GM04503 (cell line): Measurements from ENCODE around the gene STEAP2.
"Not testable (repeated sequence)": the region's sequence is repeated elsewhere in the genome, so short reads cannot be mapped to it uniquely, and the experiment has no call there.

Experiments
- DNase-seq: peaks from one replicate; pipeline ENCODE4 v3.0.0-alpha.2; 2012; ENCODE audit warnings: low read depth

STEAP2 gene

GRCh38 chr7:90211391-90212148 lies at the start of gene STEAP2:
TSS of gene STEAP2 (plus strand) at chr7:90211740. CDS start at chr7:90225083, 13,343 bp downstream.
- peak; percentile 64 for DNase-seq

DNA sequence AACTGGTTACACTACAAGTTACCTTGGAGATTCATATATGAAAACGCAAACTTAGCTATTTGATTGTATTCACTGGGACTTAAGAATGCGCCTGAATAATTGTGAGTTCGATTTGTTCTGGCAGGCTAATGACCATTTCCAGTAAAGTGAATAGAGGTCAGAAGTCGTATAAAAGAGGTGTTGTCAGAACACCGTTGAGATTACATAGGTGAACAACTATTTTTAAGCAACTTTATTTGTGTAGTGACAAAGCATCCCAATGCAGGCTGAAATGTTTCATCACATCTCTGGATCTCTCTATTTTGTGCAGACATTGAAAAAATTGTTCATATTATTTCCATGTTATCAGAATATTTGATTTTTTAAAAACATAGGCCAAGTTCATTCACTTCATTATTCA lies 48.0 kb upstream of the STEAP2 start:
- no peak for DNase-seq

- no peak for DNase-seq
Measured at GRCh38 chr7:90165724-90166123, 45.8 kb upstream of the STEAP2 start.

- no peak for DNase-seq
Measured at GRCh38 chr7:90166153-90166552, 45.4 kb upstream of the STEAP2 start.

DNA sequence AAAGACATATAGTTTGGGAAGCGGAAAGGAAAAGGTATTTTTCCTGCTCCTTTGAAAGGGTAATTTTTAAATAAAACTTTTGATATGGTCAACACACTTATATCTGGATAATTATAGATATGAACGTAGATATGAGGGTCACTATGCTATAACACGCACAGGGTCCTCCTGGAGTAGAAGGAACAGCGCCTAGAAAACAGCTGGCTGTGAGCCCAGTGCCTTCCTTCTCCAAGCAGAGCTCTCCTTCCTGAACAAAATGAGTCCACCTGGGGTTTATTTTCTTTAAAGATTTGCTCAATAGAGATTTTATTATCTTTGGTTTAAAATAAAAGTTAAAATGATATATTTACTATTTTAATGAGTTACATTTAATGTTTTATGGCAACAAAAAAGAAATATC lies 44.2 kb upstream of the STEAP2 start:
- DNase-seq, result no peak

DNA sequence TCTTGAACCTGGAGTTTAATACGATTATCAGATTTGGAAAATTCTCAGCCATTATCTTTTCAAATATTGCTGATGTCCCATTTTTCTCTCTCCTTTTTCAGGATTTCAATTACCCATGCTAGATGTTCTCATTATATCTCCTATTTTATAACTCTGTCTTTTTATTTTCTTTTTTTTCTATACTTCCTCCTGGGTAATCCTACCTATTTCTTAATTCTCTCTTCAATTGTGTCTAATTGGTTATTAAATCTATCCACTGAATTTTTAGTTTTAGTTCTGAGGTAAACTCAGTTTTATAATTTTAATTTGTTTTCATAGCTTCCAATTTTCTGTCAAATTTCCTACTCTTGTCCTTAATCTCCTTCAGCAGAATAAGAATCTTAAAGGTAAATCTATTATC lies 41.6 kb upstream of the STEAP2 start:
- DNase-seq, result no peak

DNA sequence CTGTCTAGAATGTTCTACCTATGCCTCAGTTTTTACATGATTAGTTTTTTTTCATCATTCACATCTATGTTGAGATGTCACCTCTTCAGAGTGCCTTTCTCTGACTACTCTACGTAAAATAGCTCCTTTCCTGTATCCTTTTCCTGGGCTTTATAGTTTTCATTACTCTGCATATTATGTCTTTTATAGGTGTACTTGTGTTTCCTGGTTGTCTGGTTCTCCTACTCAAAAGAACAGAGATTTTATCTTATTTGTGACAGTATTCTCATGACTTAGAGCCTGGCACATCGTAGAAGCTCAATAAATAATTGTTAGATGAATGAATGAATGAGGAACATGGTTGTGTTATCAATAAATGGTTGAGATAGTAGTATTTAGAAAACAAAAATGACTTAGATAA lies 39.4 kb upstream of the STEAP2 start:
- no peak for DNase-seq

DNA sequence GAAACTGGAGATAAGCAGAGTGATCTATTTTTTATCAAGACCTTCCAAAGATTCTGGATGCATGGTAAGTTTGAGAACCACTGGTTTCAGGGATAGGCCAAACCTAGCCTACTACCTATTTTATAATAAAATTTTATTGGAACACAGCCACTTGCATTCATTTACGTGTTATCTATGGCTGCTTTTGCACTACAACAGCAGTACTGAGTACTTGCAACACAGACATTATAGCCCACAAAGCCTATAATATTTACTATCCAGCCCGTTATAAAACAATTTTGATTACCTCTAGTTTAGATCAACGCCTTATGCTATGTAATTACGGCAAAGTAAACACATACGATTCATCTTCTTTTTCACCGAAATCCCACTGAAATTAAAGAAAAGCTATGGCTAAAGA lies 38.9 kb upstream of the STEAP2 start:
- DNase-seq, result no peak

DNA sequence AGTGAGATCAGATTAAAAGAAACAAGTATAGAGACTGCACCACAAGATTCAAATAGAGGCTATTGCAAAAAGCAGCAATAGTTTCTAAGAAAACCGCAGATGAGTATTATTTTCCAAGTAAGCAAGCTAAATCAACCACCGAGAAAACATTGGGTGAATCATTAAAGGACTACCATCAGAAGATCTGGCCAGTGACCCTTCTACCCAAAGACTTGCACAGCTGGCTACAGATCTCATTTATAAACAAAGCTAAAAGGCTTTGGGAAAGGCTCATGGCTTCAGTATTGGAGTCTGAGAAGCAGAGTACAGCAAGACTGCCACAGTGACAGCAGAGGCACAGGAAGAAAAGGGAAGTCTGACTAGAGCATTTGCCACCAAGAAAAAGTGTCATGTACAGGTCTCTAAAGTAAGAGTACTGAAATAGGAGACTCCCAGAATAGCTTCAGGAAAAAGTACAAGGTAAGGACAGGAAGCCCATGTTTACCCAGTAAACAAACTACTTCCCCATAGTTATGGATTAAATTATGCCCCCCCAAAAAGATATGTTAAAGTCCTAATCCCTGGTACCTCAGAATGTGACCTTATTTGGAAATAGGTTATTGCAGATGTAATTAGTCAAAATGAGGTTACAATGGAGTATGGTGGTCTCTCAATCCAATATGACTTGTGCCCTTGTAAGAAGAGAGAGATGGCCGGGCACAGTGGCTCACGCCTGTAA lies 38.3 kb upstream of the STEAP2 start:
- DNase-seq, result no peak

- DNase-seq, result no peak
Measured at GRCh38 chr7:90175667-90176066, 35.9 kb upstream of the STEAP2 start.

- DNase-seq, result no peak
Measured at GRCh38 chr7:90176195-90176594, 35.3 kb upstream of the STEAP2 start.

DNA sequence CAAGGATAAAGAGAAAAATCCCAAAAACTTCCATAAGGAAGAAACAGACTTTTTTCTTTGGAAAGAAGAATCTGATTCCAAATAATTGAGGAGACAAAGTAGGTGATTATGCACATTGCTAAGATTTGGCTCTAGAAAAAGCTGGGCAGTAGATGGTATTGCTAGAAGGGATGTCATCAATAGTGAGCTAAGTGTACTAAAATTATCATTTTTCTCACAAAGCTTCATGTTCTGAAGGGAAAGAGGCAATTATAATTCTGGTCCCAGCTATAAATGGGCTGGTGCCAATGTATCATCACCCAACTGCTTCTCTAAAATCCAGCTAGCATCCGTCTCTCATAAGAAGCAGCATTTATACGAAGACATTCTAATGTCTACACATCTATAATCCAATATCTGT lies 33.4 kb upstream of the STEAP2 start:
- no peak for DNase-seq

- DNase-seq, result peak; percentile 82
Measured at GRCh38 chr7:90178679-90179278, 32.8 kb upstream of the STEAP2 start.

- DNase-seq, result no peak
Measured at GRCh38 chr7:90180011-90180585, 31.4 kb upstream of the STEAP2 start.

- DNase-seq, result no peak
Measured at GRCh38 chr7:90180649-90181048, 30.9 kb upstream of the STEAP2 start.

GRCh38 chr7:90181485-90181884 lies 30.1 kb upstream of the STEAP2 start:
- no peak for DNase-seq

GRCh38 chr7:90186290-90186689 lies 25.2 kb upstream of the STEAP2 start:
- not testable (repeated sequence) for DNase-seq

DNA sequence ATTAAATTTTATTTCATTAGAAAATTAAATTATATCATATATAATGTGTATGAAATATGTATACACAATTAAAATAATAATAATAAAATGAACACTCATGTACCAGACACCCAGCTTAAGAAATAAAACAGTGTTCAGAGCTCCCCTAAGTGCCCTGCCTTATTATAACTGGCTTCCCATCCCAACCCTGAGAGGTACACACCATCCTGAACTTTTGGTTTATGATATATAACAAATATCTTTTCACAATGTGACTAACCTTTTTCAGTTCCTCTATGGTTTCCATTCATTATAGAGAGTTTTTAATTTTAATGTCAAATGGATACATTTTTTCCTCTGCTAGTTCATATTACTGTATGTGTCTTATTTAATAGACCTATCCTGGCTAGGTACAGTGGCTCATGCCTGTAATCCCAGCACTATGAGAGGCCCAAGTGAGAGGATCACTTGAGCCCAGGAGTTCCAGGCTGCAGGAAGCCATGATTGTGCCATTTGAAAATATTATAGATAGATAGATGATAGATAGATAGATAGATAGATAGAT lies 24.0 kb upstream of the STEAP2 start:
- no peak for DNase-seq

- no peak for DNase-seq
Measured at GRCh38 chr7:90188281-90188680, 23.3 kb upstream of the STEAP2 start.

DNA sequence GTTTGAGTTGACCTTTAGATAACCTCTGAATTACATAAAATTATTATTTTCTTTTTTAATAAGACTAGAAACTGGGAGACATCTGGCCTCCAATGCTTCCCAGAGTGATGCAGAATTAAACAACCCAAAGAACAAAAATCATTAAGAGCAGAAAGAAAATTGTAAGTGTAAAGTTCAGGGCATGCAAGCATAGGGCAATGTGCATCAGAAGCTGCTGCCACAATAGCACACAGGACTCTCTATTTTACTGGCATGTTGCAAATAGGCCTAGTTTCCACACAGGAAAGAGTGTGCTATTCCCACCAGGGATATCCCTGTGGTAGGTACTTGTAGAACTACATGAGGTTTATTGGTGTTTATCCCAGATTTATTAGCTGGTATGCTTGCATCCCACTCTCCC lies 20.5 kb upstream of the STEAP2 start:
- DNase-seq, result no peak

GRCh38 chr7:90191648-90192047 lies 19.9 kb upstream of the STEAP2 start:
- DNase-seq, result no peak

DNA sequence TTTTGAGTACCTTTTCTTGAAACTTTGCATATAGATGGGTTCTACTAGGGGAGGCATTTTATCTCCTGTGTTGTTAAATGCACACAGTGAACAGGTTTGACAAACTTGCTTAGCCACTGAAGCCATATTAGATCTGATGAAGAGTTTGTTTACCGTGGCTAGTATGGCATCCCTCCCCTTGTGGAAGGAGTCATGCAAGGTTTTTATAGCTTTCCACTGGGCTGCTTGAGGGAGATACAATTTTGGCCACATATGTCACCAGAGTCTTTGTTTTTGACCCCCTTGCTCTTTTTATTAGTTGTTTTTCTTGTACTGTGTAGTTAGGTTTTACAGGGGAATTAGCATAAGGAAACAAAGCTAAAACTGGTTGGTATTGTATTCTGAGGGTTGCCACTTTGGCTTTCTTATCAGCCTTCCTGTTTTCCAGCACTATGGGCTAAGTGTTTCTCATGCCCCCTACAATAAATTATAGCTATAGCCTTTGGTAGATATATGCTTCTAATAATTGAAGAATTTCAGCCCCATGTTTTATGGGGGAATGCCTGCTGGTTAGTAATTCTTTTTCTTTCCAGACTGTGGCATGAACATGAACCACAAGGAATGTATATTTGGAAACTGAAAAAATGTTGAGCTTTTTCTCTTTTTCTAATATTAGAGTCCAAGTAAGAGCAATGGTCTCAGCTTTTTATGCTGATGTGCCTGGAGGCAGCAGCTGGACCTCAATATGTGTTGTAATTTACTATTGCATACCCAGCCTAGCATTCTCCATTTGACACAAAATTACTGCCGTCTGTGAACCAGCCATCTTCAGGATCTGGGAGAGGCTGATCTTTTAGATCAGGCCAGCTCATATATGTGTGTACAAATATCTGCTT lies 18.4 kb upstream of the STEAP2 start:
- DNase-seq, result peak; percentile 70
